NCI-H345 treated with DMSO at 0.1 percent for 48 hours (cell line): ENCODE data around the gene CAMKK1.

ENCODE experiments used
- DNase-seq: peaks from one replicate; lab custom pipeline; 2025; ENCODE audit not compliant: unreplicated experiment; lab: John Stamatoyannopoulos, UW

CAMKK1 gene

DNA sequence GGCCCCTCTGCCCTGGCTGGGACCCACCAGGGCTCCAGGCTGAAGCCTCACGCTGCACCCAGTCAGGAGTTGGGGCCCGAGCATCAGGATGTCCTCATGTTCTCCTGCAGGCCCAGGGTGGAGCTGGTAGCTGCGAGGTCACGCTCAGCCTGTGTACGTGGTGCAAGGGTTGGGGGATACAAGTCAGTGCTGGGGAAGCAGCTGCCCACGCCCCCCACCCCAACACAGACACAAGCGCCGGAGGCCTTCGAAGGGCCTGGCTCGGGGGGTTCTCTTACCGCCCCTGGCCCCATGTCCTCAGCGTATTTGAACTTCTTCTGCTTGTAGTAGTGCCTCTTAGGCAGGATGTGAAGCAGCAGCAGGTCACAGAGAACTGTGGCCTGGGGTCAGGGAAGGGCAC, 4.9 kb upstream of the CAMKK1 start:
- no peak for DNase-seq

DNA sequence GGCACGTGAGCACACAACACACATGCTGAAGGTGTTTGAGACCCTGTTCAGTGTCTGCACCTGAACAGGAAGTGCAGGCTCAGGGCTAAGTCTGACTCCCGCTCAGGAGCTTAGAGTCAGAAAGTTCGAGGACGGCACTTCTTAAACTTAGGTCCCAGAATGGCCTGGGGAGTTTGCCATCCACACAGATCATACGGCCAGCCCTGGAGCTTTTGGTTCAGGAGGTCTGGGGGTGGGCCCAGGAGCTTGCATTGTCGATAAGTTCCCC, 4.0 kb upstream of the CAMKK1 start:
- no peak for DNase-seq

- no peak for DNase-seq
Measured at GRCh38 chr17:3896108-3896967, 3.5 kb upstream of the CAMKK1 start.

GRCh38 chr17:3895354-3895753, 2.5 kb upstream of the CAMKK1 start:
- DNase-seq: no peak

GRCh38 chr17:3894911-3895343, 2.1 kb upstream of the CAMKK1 start:
- DNase-seq: no peak

GRCh38 chr17:3894188-3894587, 1.3 kb upstream of the CAMKK1 start:
- DNase-seq: no peak

DNA sequence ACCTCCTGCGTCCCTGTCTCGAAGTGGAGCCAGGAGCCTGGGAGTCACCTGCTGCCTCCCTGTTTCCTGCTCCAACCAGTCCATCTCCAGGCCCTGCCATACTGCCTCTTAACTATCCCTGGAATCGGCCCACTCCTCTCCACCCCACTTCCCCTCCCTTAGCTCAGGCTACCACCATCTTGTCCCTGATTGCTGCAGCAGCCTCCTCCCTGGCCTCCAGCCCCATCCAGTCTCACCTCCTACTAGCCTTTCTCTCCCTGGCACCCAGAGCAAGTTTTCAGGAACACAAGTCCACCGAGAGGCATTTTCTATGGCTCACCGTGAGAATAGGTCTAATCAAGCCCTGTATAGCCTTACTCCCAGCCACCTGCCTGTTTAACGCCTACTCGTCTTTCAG, 865 bp upstream of the CAMKK1 start:
- DNase-seq: no peak

- DNase-seq: no peak
Measured at GRCh38 chr17:3892095-3892998, 506 bp downstream of the CAMKK1 start.

DNA sequence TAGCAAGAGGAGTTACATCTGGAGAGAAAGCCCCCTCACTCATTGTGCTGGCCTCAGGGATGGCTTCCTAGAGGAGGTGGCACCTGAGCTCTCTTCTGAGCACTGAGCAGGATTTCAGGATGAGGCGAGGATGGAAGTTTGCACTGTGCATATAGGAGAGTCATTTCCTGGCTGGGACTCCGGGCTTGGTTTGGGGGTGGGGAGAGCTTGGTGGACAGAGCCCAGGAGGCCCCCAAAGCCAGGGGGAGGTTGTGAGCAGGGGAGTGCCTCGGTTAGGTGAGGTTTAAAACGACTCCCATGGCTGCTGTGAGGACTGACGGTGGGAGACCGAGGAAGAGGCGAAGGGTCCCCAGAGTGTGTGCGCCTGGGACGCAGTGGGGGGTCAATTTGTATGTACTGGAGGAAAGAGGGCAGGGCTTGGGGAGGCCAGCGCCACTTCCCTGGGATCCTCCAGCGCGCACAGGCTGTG, 1.2 kb downstream of the CAMKK1 start:
- no peak for DNase-seq

GRCh38 chr17:3890878-3891219, 2.0 kb downstream of the CAMKK1 start:
- no peak for DNase-seq

DNA sequence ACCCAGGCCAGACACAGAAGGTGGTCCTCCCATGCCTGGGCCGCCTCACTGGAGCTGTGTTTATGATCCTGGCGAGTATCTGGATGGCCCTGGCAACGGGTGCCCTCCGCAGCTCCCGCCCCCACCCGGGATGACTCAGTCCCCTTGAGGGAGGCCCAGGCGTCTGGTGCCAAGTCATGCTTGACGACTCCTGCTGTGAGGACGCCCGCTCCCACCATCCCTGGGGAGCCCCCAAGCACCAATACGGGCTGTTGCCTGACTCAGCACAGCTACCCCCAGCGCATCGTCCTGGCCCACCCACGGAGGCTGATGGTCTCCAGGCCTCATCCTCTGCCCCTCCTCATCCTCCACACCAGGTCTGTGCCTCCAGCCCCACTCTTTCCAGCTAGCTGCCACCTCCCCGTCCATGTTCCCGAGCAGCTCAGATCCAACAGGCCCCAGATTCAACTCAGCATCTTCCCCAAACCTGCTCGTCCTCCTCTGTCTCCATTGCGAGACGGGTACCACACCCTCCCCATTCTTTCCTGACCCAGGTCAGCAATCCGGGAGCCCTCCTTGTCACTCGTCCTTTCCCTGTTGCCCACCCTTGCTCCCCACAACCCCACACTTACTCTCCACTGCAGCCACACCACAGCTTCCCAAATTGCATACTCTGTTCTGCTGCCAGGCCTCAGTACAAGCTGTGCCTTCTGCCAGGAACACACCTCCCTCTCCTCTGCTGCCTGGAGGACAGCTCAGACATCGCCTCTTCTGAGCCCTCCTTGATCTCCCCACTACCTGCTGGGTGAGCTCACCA, 2.6 kb downstream of the CAMKK1 start:
- DNase-seq: no peak

DNA sequence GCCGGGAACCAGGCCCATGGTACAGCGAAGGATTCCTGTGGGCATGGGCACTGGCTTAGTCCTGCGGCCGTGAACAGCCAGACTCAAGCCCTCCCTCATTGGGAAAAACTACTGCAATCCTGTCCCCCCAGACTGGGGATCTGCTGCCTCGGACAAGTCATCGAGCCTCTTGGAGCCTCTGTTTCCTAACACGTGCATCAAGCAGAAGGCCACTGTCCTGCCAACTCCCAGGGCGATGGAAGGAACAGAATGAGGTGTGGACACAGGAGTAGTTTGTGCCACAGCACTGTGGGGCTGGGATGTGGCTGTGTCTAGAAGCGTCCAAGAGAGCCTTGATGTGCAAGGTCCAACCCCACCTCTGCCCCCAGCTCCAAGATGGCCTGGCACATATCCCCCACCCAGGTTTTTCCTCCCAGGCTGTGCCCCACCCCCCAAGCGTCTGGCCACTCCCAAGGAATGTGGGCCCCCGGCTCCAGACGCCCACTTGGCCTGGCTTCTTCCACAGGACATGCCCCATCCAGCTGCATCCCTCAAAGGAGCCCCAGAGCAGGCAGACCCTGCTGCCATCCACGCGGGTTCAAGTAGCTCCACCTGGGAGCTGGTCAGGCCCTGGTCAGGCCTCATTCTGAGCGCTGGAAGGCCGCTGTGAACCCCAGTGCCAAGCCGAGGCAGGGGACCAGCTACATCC, 3.4 kb downstream of the CAMKK1 start:
- DNase-seq: no peak

- no peak for DNase-seq
Measured at GRCh38 chr17:3888343-3889171, 4.3 kb downstream of the CAMKK1 start.

DNA sequence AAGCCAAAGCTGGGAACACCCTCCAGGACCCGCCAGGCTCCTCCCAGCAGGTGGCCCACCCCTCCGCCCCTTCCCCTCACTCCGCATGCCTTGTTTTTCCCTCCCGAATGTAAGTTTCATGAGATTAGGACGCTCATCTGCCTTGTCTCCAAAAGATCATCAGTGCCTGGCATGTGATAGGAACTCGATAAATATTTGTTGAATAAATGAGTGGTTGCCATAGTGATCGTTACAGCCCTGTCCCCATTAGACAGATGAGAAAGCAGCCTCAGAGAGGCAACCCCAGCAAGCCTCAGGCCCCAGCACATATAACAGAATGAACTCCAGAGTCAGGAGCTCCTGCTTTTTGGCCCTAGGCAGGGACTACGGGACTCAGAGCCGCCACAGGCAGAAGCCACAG, 5.0 kb downstream of the CAMKK1 start:
- DNase-seq: no peak

DNA sequence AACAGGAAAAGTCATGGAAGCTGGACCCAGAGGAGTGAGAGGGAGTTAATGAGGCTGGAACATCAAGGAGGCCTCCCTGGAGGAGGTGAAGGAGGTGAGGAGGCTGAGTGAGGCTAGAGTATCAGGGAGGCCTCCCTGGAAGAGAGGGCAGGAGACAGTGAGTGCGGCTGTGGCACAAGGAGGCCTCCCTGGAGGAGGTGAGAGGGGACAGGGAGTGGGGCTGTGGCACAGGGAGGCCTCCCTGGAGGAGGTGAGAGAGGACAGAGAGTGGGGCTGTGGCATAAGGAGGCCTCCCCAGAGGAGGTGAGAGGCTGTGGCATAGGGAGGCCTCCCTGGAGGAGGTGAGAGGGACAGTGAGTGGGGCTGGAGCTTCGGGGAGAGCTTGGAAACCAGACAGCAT, 5.5 kb downstream of the CAMKK1 start:
- no peak for DNase-seq

DNA sequence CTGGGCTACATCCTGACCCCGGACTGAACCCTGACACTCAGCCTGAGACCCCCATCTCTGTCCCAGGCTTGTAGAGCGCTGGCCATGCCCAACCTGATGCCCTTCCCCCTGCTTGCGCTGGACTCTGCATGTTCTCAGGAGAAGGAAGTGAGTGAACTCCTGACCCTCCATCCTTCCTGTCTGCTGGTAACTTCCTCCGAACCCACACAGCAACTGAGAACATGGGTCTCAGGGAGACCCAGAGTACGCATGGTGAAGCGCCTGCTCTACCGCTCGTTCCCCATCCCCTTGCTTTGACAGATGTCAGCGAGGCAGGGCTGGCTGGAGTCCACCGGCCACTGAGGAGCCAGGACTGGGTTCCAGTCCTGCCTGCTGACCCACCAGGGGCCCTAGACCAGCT, 6.1 kb downstream of the CAMKK1 start:
- no peak for DNase-seq

DNA sequence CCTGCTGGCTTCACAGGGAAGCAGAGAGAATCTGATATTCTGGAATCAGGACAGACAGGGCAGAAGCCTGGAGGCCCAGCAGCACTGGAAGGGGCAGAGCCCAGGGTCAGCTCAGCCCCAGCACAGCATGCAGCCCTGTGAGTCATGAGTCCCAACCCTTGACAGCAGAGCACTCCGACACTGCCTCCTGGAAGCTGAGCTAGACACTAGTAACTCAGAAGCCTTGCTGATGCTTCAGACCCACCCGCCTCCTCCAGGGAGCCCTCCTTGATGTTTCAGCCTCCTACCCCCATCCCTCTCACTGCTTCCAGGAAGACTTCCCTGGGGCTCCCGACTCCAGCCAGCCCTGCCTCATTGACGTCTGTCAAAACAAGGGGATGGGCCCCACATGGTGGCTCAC, 6.9 kb downstream of the CAMKK1 start:
- DNase-seq: no peak

- DNase-seq: no peak
Measured at GRCh38 chr17:3885271-3885670, 7.6 kb downstream of the CAMKK1 start.

- no peak for DNase-seq
Measured at GRCh38 chr17:3884188-3884587, 8.7 kb downstream of the CAMKK1 start.

DNA sequence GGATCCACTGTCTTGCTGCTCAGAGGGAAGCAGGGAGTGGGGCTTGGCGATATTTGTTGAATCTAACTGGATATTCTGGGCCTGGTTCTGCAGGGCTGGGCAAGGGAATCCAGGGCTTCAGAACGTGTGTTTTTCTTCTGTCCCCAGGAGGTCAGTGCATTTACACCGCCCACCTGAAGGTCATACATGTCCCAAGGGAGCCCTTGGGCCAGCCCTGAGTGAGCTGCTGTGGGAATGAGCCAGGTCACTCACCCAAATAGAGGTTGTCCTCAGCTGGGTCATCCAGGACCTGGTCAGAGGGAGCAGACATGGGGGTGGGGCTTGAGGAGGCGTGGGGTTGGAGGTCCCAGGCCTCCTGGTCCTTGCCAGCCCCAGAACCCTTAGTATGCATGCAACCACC, 10.6 kb downstream of the CAMKK1 start:
- DNase-seq: no peak
